HFFc6 (cell line): ENCODE data around the gene IKZF2. TPM values are rescaled to one million over a fixed set of nuclear protein-coding genes. Genes with fewer than 3 reads are reported as not detected.

ENCODE experiments used
- DNase-seq: peaks from one replicate; pipeline ENCODE4 v3.0.0-alpha.2; 2018
- H3K27ac Mint-ChIP-seq: 2 replicates; pipeline ENCODE4 v1.8.0; 2020; ENCODE audit warnings: mild to moderate bottlenecking, mixed read lengths
- H3K27me3 Mint-ChIP-seq: 2 replicates; pipeline ENCODE4 v1.8.0; 2021; ENCODE audit warnings: mild to moderate bottlenecking, moderate library complexity, mixed read lengths; ENCODE audit not compliant: insufficient read depth
- H3K36me3 Mint-ChIP-seq: 2 replicates; pipeline ENCODE4 v1.8.0; 2021; ENCODE audit warnings: low read depth, mixed read lengths
- H3K4me1 Mint-ChIP-seq: 2 replicates; pipeline ENCODE4 v1.8.0; 2020; ENCODE audit warnings: low read depth, mixed read lengths
- H3K4me3 Mint-ChIP-seq: 2 replicates; pipeline ENCODE4 v1.8.0; 2020; ENCODE audit warnings: mild to moderate bottlenecking, moderate library complexity, mixed read lengths
- H3K9me3 Mint-ChIP-seq: 2 replicates; pipeline ENCODE4 v1.8.0; 2020; ENCODE audit warnings: mild to moderate bottlenecking, mixed read lengths
- total RNA-seq, 6 experiments: library from RNA; stranded (reverse); fragmentation: NEBNext Ultra II Directional; extraction: Animal tissue kit (Norgen Biotek cat#: 25700); gene quantifications; 2 replicates in 1 of 6; 3 replicates in 5 of 6; pipeline ENCODE4 v1.2.3, GENCODE V29; 2021
- TF ChIP-seq, protein P1 (sequence below): fragments of 200-600 bp; sonication (generic); IDR thresholded peaks from 2 replicates; pipeline ENCODE4 v1.5.0; 2021; ENCODE audit warnings: antibody characterized with exemption, mild to moderate bottlenecking

IKZF2 gene
- total RNA-seq, 6 experiments from 2014 or later = 6.5 to 12.3 (median 10.2) TPM

DNA sequence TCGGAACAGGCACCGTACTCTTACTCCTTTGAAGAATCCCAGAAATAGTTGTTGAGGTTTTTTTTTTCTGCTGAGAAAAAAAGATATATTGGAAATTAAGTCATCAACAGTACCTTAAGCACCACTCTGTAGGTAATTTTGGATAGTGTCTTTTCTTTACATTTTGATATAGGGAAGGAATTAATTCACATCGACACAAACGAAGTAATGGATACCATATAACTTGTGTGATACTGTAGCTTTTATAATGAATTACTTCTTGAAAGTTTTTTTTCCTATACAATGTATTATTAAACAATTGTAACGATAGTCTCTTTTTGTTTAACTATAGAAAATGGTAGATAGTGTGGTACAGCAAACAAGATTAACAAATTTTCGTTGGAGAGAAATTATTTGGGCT lies 1.5 kb upstream of the IKZF2 start:
- peaks cover 2% of the 10 kb centered on the region; the same call in 1 of the 2 replicates for H3K27me3 Mint-ChIP-seq
- TF ChIP-seq, protein P1, sequence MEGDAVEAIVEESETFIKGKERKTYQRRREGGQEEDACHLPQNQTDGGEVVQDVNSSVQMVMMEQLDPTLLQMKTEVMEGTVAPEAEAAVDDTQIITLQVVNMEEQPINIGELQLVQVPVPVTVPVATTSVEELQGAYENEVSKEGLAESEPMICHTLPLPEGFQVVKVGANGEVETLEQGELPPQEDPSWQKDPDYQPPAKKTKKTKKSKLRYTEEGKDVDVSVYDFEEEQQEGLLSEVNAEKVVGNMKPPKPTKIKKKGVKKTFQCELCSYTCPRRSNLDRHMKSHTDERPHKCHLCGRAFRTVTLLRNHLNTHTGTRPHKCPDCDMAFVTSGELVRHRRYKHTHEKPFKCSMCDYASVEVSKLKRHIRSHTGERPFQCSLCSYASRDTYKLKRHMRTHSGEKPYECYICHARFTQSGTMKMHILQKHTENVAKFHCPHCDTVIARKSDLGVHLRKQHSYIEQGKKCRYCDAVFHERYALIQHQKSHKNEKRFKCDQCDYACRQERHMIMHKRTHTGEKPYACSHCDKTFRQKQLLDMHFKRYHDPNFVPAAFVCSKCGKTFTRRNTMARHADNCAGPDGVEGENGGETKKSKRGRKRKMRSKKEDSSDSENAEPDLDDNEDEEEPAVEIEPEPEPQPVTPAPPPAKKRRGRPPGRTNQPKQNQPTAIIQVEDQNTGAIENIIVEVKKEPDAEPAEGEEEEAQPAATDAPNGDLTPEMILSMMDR = no peak
- H3K4me3 Mint-ChIP-seq = peak overlapping the region; percentile 92
- no peaks in the 10 kb centered on the region for H3K9me3 Mint-ChIP-seq
- no peaks in the 10 kb centered on the region for H3K36me3 Mint-ChIP-seq
- peak overlapping the region; percentile 90 for H3K27ac Mint-ChIP-seq
- no peak for DNase-seq
- H3K4me1 Mint-ChIP-seq = peaks cover 35% of the 10 kb centered on the region

DNA sequence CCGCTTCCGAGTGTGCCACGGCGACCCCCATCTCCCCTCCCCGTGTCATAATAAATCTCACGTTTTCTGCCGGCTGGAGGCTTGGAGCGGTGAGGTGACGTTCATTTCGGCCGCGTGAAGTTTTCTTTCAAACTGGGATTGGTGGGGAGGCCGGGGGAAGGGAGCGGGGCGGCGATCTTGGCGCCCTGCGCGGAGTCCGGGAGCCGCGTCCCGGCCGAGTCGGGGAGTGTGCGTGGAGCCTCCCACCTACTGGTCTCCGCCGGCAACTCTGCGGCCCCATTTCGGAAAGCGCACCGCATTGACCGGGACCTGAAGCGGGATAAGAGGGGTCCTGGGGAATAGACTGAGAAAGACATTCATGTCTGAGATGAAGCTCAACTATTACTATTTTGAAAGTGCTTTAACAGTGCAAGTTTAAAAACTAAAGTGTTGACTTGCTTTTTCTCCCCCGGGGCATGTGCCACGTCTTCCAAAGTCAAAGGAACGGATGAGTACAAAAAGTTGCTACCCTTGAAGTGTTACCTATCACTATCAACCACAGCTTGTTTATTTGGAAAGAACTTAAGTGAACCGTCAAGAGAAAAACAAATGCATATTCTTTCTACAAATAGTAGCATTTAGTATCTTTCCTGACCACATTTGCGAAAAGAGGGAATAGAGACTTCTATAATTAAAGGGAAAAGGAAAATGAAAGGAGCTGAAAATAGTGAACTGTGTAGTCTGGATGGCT lies 818 bp upstream of the IKZF2 start:
- TF ChIP-seq, protein P1 = peak; percentile 70
- H3K4me1 Mint-ChIP-seq = peaks cover 38% of the 10 kb centered on the region
- peak overlapping the region; percentile 90 for H3K27ac Mint-ChIP-seq
- H3K9me3 Mint-ChIP-seq = no peaks in the 10 kb centered on the region
- peak; percentile 75 for DNase-seq
- H3K36me3 Mint-ChIP-seq = no peaks in the 10 kb centered on the region; the same call in 1 of the 2 replicates
- H3K4me3 Mint-ChIP-seq = peak overlapping the region; percentile 92
- peaks cover 2% of the 10 kb centered on the region; the same call in 1 of the 2 replicates for H3K27me3 Mint-ChIP-seq

DNA sequence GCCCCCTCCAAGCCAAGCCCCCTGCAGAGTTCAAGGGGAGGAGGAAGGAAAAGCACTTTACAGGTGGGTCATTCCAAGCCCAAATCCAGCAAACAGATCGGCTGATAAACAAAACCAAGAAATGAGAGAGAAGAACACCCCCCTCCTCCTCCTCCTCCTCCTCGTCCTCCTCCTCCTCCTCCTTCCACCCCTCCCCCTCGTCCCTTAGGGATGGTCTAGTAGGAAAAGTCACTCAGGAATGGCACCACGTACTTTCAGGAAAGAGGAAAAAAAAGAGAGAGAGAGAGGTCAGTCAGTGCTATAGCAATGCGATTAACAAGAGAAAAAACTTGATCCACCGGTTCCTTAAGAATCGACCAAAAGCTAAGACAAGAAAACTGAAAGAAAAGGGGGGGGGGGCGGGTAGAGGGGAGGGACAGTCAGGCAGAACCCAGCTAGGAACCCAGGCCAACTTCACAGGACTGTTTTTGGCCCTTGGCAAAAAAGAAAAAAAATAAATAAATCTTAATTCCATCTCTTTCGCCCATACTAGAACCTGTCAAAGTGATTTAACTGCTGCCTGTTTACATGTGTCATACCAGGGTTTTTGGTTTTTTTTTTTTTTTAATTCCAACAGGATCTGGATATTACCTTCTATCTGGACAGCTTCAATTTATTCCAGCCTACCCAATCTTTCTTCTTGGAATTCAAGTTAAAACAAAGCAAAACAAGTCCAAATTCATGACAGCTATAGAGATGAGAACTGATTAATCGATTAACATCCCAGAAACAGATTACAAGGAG lies 906 bp downstream of the IKZF2 start:
- H3K9me3 Mint-ChIP-seq = no peaks in the 10 kb centered on the region
- H3K4me1 Mint-ChIP-seq = peaks cover 43% of the 10 kb centered on the region

DNA sequence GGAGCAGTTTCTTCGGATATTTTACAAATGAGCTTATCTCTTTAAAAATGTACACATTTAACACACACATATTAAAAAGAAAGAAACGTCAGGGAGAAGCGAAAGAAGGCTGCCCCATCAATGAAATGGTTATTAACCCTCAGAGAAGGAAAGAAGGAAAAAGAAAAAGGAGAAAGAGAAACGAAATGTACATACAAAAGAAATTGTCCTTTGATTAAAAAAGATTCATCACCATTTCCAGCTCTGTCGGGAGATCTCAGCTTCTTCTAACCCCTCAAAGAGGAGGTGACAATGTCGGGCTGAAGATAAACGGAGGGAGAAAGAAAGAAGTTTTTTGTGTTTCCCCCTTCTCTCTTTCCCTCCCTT lies 1.5 kb downstream of the IKZF2 start:
- Mint-ChIP-seq H3K4me1 (peaks cover 49% of the 10 kb centered on the region), H3K4me3 (peak overlapping the region; percentile 93), H3K36me3 (no peaks in the 10 kb centered on the region; the same call in 1 of the 2 replicates), H3K9me3 (no peaks in the 10 kb centered on the region), H3K27ac (peak overlapping the region; percentile 94), H3K27me3 (peaks cover 2% of the 10 kb centered on the region; the same call in 1 of the 2 replicates)
- DNase-seq = no peak
- TF ChIP-seq, protein P1 = no peak

More for the DNA sequence above, 906 bp downstream of the IKZF2 start:
- TF ChIP-seq, protein P1 = no peak
- H3K4me3 Mint-ChIP-seq = peak overlapping the region; percentile 93
- peak overlapping the region; percentile 94 for H3K27ac Mint-ChIP-seq
- peaks cover 2% of the 10 kb centered on the region; the same call in 1 of the 2 replicates for H3K27me3 Mint-ChIP-seq
- no peak for DNase-seq
- H3K36me3 Mint-ChIP-seq = no peaks in the 10 kb centered on the region; the same call in 1 of the 2 replicates

DNA sequence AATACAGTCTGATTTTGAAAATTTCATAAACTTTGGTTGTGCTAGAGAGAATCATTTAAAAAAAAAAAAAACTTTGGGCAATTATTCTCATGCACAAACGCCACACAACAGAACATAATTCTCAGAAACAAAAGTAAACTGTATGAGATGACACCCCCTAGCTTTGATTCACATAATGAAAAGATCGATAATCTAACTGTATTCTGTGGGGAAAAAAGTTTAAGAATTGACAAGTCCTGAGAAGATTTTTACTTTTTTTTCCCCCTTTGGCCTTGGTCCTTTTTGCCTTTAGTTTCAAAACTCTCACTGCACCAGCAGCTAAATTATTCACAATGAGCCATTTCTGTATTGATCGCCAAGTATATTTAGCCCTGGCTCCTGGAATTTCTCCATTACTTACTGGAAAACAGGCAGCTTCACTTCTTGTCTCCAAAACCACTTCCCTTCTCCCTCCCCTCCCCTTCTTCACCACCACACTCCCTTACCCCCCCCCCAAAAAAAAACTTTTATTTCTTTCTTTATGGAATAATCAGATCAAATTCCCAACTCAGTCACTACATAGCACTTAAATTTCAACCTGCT lies 2.0 kb downstream of the IKZF2 start:
- DNase-seq = no peak
- Mint-ChIP-seq H3K27ac (peak overlapping the region; percentile 94), H3K27me3 (peaks cover 2% of the 10 kb centered on the region; the same call in 1 of the 2 replicates), H3K36me3 (no peaks in the 10 kb centered on the region; the same call in 1 of the 2 replicates), H3K9me3 (no peaks in the 10 kb centered on the region), H3K4me3 (peak overlapping the region; percentile 93), H3K4me1 (peaks cover 51% of the 10 kb centered on the region)
- TF ChIP-seq, protein P1 = peak; percentile 40; the same call in 1 of the 2 replicates
